ENCODE data around the gene FFAR2.
A peak's percentile ranks its signal among the peaks of the same experiment; 100 is the strongest.

The FFAR2 gene

GRCh38 chr19:35404879-35405622, 43.0 kb upstream of the FFAR2 start:
- peak; percentile 90 for DNase-seq (ENCODE audit: low read depth)
- H3K4me3 ChIP-seq (replicated peaks; ENCODE audit: low read depth, low read length): no peak overlapping the region
- no peak for TF ChIP-seq CTCF (IDR thresholded peaks at IDR 0.05; ENCODE audit: low read length, missing control alignments)

DNA sequence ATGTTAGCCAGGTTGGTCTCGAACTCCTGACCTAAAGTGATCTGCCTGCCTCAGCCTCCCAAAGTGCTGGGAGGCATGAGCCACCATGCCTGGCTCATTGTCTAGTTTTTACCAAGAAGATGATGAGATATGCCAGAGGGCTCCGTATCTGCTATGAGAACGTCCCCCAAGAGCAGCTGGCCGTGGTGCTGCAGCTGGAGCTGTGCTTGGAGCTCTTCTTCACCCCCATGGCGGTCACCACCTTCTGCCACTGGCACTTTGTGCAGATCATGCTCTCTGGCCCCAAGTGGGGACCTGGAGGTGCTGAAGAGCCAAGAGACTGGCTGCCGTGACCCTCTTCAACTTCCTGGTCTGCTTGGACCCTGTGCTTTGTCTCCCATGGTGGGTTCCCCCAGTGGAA, 40.4 kb upstream of the FFAR2 start:
- TF ChIP-seq CTCF (IDR thresholded peaks at IDR 0.05; ENCODE audit: low read length, missing control alignments): no peak
- H3K4me3 ChIP-seq (replicated peaks; ENCODE audit: low read depth, low read length): no peak overlapping the region
- DNase-seq (ENCODE audit: low read depth): no peak

DNA sequence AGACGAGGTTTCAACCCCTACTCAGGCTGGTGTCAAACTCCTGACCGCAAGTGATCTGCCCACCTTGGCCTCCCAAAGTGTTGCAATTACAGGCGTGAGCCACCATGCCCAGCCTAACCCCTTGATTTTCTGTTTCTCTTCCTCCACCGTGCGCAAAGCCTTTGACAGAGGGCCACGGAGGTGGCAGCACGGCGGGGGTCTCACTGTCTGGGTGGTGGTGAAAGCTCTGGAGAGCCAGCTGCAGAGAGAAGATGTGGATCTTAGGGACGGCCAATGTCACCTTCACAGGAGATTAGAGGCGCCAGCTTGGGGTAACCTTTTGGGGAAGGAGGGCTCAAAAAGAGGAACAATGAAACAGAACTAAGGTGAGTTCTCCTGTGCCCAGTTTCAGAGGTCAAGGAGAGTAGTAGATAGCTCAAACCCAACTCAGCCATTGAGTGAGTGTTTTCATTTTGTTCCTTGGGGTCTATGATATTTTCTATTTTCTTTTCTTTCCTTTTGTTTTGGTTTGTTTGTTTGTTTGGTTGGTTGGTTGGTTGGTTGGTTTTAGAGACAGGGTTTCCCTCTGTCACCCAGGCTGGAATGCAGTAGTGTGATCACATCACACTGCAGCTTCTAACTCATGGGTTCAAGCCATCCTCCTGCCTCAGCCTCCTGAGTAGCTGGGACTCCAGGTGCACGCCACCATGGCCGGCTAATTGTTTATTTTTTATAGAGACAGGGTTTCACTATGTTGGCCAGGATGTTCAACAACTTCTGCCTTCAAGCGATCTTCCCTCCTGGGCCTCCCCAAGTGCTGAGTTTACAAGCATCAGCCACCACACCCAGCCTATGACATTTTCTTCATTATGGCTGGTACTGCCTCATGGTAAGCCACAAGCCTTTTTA, 39.5 kb upstream of the FFAR2 start:
- no peak for TF ChIP-seq CTCF (IDR thresholded peaks at IDR 0.05; ENCODE audit: low read length, missing control alignments)
- no peak overlapping the region for H3K4me3 ChIP-seq (replicated peaks; ENCODE audit: low read depth, low read length)
- no peak for DNase-seq (ENCODE audit: low read depth)

DNA sequence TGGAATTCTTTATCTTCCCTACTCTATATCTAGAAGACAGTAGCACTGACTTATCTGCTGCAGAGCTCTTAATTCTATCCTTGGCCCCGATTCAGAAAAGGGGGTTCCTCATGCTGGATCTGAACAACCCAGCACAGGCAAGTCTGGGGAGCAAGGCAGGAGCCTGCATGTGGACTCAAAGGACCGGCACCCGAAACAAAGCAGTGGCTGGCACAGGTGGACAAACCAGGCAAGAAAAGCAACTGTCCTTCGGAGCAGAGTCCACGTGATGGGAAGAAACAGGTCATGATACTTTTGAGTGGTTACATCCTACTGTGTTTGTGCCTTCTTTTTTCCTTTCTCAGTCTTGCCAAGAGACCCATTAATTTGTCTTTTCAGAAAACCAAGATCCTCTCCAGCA, 38.9 kb upstream of the FFAR2 start:
- no peak for TF ChIP-seq CTCF (IDR thresholded peaks at IDR 0.05; ENCODE audit: low read length, missing control alignments)
- H3K4me3 ChIP-seq (replicated peaks; ENCODE audit: low read depth, low read length): no peak overlapping the region

GRCh38 chr19:35410487-35410886, 37.6 kb upstream of the FFAR2 start:
- no peak for DNase-seq (ENCODE audit: low read depth)
- no peak overlapping the region for H3K4me3 ChIP-seq (replicated peaks; ENCODE audit: low read depth, low read length)
- no peak for TF ChIP-seq CTCF (IDR thresholded peaks at IDR 0.05; ENCODE audit: low read length, missing control alignments)

More for the DNA sequence above, 38.9 kb upstream of the FFAR2 start:
- DNase-seq (ENCODE audit: low read depth): no peak

GRCh38 chr19:35414442-35414841, 33.6 kb upstream of the FFAR2 start:
- H3K4me3 ChIP-seq (replicated peaks; ENCODE audit: low read depth, low read length): no peak overlapping the region
- TF ChIP-seq CTCF (IDR thresholded peaks at IDR 0.05; ENCODE audit: low read length, missing control alignments): no peak
- DNase-seq (ENCODE audit: low read depth): no peak

Data from fibroblast of pulmonary artery (primary cell).